SH-SY5Y (cell line): ENCODE measurements around the gene PLAC1.

ENCODE experiments used
- GATA2 ChIP-seq: IDR thresholded peaks from 2 replicates; pipeline ENCODE4 v1.6.1; 2011; ENCODE audit warnings: mild to moderate bottlenecking, low read depth, low read length
- GATA3 ChIP-seq: IDR thresholded peaks from 2 replicates; pipeline ENCODE4 v1.6.1; 2011; ENCODE audit warnings: low read depth, mild to moderate bottlenecking, low read length, moderate library complexity

DNA sequence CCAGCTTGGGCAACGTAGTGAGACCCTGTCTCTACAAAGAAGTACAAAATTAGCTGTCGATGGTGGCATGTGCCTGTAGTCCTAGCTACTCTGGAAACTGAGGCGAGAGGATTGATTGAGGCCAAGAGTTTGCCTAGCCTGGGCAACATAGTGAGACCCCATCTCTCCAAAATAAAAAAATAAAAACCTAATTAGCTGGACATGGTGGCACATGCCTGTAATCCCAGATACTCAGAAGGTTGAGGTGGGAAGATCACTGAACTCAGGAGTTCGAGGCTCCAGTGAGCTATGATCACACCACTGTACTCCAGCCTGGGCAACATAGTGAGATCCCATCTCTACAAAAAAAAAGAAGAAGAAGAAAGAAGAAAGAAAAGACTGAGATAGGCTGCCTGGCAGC lies 17.4 kb downstream of the PLAC1 start:
- TF ChIP-seq GATA3: no peak
- TF ChIP-seq GATA2: no peak
